ENCODE results near the gene GABRP.

The GABRP gene, protein sequence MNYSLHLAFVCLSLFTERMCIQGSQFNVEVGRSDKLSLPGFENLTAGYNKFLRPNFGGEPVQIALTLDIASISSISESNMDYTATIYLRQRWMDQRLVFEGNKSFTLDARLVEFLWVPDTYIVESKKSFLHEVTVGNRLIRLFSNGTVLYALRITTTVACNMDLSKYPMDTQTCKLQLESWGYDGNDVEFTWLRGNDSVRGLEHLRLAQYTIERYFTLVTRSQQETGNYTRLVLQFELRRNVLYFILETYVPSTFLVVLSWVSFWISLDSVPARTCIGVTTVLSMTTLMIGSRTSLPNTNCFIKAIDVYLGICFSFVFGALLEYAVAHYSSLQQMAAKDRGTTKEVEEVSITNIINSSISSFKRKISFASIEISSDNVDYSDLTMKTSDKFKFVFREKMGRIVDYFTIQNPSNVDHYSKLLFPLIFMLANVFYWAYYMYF

GRCh38 chr5:170783498-170784247 lies at the start of gene GABRP:
Gene GABRP, plus strand, starts transcription at chr5:170783725. Its CDS starts 4,891 bp downstream, at chr5:170788616.
- DNase-seq (ENCODE audit: low read depth in 2 of 2, low spot score in 1 of 2) = no peak

GRCh38 chr5:170736966-170737365 lies 46.6 kb upstream of the GABRP start:
- no peak for DNase-seq (ENCODE audit: low read depth in 2 of 2, low spot score in 1 of 2)

GRCh38 chr5:170737591-170737990 lies 45.9 kb upstream of the GABRP start:
- DNase-seq (ENCODE audit: low read depth in 2 of 2, low spot score in 1 of 2) = no peak

- no peak for DNase-seq (ENCODE audit: low read depth in 2 of 2, low spot score in 1 of 2)
Measured at GRCh38 chr5:170738840-170739239, 44.7 kb upstream of the GABRP start.

DNA sequence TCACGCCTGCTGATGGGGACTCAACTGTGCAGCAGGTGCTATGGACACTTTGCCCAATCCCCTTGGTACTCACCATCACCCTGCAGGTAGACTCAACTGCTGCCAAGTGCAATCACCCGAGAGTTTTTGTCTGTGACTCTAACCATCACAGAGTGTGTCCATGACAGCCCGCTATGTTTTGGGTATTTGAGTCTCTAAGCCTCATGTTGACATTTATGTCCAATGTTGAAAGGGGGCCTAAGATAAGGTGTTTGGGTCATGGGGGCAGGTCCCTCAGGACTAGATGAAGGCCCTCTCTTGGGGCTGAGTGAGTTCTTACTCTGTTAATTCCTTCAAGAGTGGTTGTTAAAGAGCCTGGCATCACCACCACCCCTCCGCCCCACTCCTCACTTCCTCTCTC lies 44.1 kb upstream of the GABRP start:
- no peak for DNase-seq (ENCODE audit: low read depth in 2 of 2, low spot score in 1 of 2)

GRCh38 chr5:170740551-170741205 lies 42.8 kb upstream of the GABRP start:
- DNase-seq (ENCODE audit: low read depth in 2 of 2, low spot score in 1 of 2) = no peak

DNA sequence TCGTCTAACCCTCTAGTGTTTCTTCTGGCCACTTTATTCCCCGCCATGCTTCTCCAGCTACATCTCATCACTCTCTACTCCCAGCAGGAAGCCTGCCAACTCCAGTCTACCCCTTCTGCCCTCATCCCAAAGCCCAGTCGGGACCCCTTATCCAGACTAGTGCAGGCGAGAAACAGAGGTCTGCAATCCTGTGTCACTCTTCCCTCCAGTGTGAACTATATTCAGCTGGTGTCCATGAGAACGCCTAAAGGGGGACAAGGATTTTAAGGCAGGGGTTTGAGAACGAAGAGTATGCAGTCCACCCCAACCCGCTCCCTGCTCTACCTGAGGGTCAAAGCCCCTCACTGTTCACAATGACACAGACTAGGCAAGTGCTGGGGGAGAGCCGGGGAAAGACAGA lies 41.7 kb upstream of the GABRP start:
- DNase-seq (ENCODE audit: low read depth in 2 of 2, low spot score in 1 of 2) = no peak

DNA sequence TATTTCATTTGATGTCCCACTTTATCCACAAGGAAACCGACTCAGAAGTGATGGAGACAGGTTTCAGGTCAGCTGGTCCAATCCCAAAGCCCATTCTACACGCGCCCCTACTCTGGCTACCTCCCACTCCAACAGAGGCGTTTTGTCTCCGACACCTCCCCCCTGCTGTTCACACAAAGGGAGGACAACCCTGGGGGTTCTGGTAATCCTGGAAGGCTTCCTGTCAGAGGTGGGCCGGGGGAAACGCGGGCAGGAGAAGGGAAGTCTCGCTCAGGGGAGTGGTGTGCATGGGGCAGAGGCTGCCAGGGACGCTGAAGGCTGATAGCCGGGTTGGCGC lies 39.7 kb upstream of the GABRP start:
- DNase-seq (ENCODE audit: low read depth in 2 of 2, low spot score in 1 of 2) = no peak

- DNase-seq (ENCODE audit: low read depth in 2 of 2, low spot score in 1 of 2) = no peak
Measured at GRCh38 chr5:170745481-170746071, 37.9 kb upstream of the GABRP start.

- DNase-seq (ENCODE audit: low read depth in 2 of 2, low spot score in 1 of 2) = no peak
Measured at GRCh38 chr5:170746075-170746960, 37.2 kb upstream of the GABRP start.

GRCh38 chr5:170746961-170747340 lies 36.6 kb upstream of the GABRP start:
- DNase-seq (ENCODE audit: low read depth in 2 of 2, low spot score in 1 of 2) = no peak

GRCh38 chr5:170747357-170747756 lies 36.2 kb upstream of the GABRP start:
- no peak for DNase-seq (ENCODE audit: low read depth in 2 of 2, low spot score in 1 of 2)

GRCh38 chr5:170747851-170748250 lies 35.7 kb upstream of the GABRP start:
- DNase-seq (ENCODE audit: low read depth in 2 of 2, low spot score in 1 of 2) = no peak

DNA sequence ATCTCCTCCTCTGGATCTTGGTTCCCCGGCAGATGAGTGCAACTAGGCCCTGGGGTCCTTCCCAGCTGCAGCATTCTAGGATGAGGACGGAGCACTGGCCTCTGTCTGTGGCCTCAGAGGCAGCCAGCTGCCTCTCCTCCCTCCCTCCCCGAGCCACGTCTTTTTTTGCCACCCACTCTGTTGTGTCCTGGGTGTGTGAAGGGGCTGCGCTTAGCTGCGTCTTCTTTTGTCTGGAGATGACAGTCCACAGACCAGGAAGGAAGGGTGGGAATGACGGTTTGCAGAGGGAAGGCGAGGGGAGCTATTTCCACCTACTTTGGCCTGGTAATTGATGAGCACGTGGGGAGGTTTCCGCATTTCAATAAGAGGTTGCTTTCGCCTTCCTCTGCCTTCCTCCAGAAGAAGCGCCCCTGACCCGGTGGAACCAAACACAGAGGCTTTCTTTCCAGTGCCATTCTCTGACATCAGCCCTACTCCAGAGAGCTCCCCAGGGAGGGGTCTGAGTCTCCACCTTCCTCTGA lies 34.5 kb upstream of the GABRP start:
- no peak for DNase-seq (ENCODE audit: low read depth in 2 of 2, low spot score in 1 of 2)

DNA sequence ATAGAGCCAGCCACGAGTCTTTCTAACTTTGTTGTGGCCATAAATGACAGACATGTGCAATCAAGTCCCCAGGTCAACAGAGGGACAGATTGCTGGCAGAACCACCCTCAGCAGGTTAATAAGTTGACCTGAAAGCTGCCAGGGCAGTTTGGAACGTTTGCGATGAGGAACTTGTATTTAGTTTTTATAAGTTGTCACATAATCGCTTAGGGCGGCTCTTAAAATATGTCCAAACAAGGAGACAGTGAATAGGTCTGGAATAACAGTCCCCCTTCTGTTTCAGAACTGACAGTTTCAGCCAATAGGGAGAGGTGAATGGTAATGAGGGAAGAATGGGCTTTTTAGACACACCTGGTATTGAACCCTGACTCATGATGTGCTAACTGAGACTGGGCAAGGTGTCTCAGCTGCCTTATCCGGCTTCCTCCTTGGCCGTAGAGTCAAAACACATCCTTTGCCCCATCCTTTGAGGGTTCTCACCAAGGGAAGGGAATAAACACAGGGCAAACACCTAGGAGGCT lies 33.6 kb upstream of the GABRP start:
- DNase-seq (ENCODE audit: low read depth in 2 of 2, low spot score in 1 of 2) = no peak

- DNase-seq (ENCODE audit: low read depth in 2 of 2, low spot score in 1 of 2) = no peak
Measured at GRCh38 chr5:170750791-170751190, 32.7 kb upstream of the GABRP start.

DNA sequence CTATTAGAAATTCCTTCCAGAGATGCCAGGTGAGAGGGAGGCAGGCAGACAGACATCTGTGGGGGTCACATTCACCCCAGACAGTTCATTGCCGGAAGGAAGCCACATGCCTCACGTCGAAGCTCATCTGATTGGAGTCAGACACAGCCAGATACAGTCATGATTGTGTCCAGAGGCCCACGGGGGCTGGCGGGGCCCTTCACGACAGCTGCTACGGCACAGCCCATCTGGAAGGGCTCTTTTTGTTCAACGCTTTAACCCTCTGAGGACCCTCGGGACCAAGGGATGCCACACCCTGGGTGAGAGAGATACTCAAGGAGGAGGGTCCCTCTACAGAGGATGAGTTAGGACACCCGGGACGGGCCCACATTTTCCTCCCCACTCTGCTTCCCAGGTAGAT lies 31.9 kb upstream of the GABRP start:
- DNase-seq (ENCODE audit: low read depth in 2 of 2, low spot score in 1 of 2) = no peak

DNA sequence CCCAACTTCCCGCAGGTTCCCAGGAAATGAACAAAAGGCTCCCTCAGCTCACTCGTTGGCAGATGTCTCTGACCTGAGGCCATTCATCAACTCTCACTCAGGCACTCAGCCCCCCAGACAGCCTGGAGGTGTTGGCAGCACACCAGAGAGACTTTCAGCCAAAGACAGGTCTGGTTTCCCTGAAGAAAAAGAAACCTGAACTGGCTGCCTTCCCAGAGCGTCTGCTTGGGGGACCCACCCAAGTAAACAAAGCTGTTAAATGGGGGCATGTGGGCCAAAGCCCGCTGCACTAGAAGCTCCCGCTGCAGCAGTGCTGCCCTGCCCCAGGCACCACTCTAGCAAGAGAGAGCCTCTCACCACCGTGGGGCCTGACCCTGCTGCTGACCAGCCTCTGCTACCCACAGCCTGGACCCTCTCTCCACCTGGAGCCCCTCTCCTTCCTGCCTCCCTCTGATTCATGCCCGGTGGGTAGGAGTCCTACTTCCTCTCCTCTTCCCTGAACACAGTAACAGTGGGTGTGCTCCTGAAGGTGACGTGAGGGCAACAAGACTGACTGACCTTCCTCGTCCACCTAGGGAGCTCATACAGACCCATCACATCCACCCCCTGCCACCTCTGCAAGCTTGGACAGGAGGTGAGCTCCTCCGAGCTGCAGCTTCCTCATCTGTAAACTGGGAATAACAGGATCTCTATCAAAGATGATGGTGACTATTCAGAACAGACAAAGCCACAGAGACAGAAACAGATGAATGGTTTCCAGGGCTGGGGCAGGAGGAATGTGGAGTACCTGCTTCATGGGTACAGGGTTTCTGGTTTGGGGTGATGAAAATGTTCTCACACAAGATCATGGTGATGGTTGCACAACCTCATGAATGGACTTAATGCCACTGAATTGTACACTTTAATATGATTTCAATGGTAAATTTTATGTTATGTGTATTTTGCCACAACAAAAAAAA lies 31.0 kb upstream of the GABRP start:
- no peak for DNase-seq (ENCODE audit: low read depth in 2 of 2, low spot score in 1 of 2)

GRCh38 chr5:170753311-170753710 lies 30.2 kb upstream of the GABRP start:
- no peak for DNase-seq (ENCODE audit: low read depth in 2 of 2, low spot score in 1 of 2)

Measured in stimulated activated CD8-positive, alpha-beta memory T cell treated with anti-CD3 and anti-CD28 coated beads, Interleukin-4, amount 100 ng/mL, for 1 hour (primary cell).